GM18505 (cell line): ENCODE measurements around the gene CCN6.
A peak's percentile ranks its signal among the peaks of the same experiment; 100 is the strongest.

Source experiments
- ATAC-seq: cut with Tn5 transposase; IDR thresholded peaks from one replicate; pipeline ENCODE4 v1.9.1; 2021; ENCODE audit not compliant: unreplicated experiment
- POLR2A ChIP-seq: IDR thresholded peaks from 4 replicates; pipeline ENCODE4 v1.6.1; 2011; ENCODE audit warnings: borderline replicate concordance; ENCODE audit not compliant: insufficient read depth, insufficient read length; ENCODE audit errors: extremely low read depth

Gene CCN6

DNA sequence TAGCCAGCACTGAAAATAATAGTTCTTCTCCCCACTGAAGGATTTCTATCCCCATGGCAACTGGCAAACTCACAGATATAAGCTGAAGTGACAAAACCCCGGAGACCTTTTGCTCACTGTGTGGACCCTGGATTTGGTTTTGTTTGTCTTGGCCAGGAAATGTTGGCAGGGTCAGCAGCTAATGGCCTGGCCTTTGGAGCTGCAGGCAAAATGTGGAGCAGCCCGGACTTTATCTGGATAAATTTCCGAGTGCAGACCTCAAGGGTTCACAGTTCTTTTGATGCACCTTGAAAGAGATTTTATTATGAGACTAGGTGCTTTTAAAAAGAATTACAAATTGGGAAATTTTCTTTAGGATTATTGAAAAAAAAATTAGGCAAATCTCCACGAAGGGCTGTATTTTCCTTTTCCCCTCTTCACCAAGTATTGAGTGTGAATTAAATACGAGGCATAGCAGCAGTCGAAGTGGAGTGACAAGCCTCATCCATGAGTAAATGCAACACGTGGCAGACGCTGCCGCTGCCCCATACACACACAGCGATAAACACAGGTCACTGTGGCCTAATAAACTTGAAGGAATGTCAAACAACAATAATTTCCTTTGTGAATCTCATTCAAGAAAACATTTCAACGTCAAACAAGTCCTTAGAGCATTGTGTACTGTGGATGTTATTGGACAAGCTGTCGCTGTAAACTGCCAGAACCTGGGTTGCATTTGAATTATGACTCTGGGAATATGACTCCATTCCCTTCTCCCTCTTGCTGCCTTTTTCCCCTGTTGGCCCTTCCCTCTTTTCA is 35.1 kb upstream of the CCN6 start:
- TF ChIP-seq POLR2A, result no peak
- no peak for ATAC-seq

DNA sequence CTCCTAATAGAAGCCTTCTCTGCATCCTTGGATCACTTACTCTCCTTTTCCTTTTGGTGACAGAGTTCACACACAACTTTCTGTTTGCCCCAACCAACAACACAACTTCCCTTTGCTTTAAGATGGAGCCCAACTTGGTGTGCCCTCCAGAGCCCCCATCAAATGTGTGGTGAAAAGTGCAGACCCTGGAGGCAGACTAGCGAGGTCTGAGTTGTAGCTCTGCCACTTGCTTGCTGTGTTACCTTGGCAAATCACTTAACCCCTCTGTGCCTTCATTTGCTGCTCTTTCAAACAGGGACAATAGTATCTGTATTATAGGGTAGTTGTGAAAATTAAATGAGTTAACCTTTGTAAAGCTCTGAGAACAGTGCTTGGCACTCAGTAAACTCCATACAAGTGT is 34.3 kb upstream of the CCN6 start:
- no peak for TF ChIP-seq POLR2A
- ATAC-seq, result no peak

DNA sequence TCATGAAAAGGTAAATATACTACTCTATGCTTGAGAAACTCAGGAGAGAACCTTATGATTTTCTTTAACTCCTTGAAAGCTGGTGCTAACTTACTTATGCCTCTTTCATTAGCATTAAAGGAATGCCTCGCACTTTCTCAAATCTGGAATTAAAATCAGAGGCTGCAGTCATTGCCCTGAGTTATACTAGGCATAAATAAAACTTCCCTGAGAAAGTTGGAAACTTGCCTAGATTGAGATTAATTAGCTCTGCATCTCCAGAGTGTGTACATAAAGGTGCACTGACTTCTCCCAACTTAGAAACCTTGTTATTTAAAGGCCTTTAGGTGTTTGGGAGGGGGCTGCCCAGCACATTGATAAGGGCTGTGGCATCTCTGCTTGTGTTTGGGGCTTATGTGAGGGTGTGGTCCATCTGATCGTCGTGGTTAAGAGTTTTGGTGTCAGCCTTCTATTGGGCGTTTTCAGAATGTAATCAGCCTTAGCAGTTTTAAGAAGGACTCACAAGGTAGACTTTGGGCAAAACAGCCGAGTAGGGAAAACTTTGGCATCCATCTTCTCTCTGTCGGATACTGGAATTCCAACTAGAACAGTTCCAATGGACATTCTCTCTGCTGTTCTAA is 32.1 kb upstream of the CCN6 start:
- no peak for ATAC-seq
- no peak for TF ChIP-seq POLR2A

DNA sequence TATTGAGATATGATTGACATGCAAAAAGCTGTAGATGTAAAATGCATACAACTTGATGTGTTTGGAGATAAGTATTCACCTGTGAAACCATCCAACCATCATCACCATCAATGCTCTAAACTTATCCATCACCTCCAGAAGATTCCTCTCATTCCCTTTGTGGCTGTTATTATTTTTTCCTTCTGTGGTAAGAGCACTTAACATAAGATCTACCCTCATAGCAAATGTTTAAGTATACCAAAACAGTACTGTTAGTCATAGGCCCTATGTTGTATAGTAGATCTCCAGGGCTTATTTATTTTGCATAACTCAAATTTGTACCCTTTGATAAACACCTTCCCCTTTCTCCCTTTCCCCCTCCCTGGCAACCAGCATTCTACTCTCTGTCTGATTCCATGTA is 31.2 kb upstream of the CCN6 start:
- no peak for ATAC-seq

DNA sequence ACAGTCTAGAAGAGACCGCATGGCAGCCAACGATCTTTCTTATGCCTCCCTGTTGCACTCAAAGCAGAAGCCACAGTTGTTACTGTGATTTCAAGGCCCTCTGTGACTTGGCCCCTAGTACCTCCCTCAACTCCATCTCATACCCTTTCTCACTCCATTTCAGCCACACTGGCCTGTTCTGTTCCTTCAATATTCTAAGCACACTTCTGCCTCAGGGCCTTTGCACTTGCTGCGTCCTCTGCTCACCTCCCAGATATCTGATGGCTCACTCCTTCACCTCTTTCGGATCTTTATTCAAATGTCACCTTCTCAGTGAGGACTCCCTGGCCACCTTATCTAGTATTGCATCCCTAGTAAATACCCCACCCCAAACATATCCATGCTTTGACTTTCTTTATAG is 29.4 kb upstream of the CCN6 start:
- ATAC-seq, result no peak
- no peak for TF ChIP-seq POLR2A

More for the DNA sequence above, 31.2 kb upstream of the CCN6 start:
- TF ChIP-seq POLR2A, result no peak

DNA sequence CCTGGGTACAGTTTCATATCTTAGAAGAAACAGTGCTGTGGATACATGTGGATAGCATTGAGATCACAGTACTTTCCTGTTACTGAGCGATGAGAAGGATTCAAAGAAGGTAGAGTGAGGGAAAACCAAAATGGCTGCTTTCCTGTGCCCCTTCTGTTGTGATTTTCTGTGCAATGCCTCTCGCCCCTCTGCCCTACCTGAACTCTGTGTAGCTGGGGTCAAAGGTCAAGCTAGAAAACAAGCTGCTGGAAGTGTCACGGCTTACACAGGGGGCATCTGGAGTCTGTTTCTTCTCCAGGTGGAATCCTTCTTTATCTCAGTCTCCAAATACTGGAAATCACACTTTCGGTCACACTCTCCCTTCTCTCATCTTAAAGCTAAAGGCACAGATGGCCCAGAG is 27.0 kb upstream of the CCN6 start:
- no peak for TF ChIP-seq POLR2A
- no peak for ATAC-seq

DNA sequence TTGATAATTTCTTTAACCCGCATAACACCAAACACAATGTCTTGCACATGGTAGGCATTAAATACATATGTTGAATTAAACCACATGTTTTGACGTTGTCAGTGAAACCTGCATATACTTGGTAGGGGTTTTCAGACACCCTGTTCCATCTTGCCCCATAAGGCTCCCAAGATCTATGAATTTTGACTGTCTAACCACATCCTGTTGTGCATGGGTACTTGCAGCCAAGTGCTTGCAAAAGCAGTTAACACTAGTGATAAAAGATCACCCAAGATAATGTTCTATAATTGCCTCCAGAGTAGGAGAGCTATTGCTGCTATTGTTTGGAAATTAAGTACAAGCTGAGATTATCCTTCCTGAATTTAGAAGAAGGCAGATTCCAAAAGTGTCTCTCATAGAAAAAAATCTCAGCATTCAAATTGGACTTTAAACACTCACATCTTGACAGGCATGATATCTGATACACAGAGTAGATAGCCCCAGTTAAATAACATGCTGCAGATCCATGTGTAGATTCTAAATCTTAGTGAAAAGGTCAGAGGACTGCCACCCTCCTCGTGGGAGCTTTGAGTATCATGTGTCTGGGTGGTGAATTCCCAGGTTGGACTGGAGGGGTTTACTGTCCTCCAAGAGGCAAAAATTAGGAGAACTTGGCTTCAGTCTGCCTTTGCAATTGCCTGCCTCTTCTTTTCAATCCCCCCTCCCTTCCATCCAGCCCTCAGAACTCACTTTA is 25.8 kb upstream of the CCN6 start:
- peak; percentile 55 for ATAC-seq
- no peak for TF ChIP-seq POLR2A

DNA sequence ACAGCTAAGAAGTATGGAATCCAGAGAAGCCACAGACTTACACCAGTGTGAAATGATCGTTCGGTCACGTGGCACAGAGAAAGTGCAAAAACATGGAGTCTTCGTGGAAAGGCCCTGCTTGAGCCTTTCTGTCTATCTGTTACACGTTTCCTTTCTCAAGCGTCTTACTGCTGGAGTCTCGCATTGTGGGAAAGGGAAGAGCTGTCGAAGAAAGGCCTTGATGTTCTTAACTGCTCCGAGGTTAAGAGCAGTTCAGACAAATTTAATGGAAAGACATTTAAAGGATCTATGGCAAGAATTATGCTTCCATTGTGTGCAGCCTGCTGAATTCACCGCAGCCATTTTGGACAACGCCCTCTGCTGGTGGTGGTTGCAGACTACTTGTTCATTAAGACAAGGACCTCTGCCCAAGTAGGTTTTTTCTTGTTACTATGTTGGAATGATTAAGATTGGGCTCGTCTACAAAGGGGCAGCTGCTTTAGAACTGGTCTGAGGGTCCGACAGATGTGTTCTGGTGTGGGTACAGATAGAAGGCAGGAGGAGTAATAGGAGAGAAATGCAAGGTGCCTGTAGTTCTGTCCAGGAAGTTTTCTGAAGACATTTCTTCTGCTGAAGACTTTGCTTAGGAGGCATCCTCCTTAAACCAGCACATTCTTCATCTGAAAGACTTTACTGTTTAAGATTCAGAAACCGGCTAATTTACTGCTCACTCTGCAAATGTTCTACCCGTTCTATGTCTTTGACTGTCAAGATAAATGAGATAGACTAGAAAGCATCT is 24.7 kb upstream of the CCN6 start:
- no peak for ATAC-seq
- TF ChIP-seq POLR2A, result no peak

DNA sequence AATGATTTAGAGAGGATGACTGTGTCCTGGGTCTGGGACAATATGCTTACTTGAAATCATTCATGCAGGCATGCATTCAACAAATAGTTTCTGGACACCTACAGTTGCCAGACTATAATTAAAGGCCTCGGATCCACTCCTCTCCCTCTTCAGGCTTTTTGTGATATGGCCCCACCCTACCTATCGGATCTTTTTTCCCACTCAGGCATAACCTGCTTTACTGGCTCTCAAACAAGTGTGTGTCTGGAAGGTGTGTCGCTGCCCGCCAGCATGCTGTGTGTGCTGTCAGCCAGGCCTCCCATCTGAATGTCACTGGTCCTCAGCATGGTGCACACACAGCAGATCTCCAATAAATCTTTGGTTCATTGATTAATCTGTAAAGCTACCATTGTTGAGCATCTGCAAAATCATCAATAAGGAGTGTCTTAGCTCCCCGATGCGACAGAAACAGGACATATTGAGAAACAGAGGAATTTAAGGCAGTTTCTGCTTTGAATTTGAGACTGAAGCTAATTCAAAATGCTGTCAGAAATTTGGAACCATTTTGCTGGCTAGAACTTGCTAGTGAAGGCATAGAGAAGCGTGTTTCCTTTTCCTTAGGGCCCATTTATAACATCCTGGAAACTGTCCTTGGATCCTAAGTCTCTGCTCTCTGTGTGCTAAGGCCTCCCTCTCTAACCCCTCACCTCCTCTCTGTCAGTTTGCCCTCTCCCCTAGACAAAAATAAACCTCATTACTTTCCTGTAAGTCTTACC is 23.5 kb upstream of the CCN6 start:
- ATAC-seq, result no peak
- no peak for TF ChIP-seq POLR2A

DNA sequence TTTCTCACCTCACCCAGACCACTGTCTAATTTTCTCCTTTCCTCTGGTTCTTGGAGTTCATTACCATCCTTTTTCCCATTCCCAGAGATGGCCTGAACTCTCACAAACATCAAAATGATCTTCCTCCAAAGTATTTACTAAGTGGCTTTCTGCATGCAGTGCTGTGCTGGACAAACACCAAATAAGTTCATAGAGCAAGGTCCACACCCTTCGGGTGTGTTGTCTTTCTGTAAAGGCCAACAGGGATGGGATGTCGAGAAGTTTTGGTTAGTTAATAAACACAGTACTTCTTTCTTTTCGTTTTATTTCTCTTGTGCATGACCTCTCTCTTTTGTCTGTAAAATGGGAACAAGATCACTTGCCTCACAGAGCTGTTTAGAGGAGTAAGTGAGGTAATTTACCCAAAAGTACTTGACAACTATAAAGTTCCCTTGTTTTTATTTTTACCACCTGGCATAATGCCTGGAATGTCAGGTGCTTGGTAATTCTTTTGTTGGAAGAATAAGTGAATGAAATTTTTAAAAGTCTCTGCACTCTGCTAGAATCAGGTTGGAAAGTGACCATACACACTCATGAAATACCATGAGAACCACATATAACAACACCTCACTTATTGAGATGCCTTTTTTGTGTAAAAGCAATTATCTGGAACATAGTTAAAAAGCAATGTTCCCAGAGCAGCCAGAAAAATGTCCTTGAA is 22.8 kb upstream of the CCN6 start:
- no peak for TF ChIP-seq POLR2A
- no peak for ATAC-seq

DNA sequence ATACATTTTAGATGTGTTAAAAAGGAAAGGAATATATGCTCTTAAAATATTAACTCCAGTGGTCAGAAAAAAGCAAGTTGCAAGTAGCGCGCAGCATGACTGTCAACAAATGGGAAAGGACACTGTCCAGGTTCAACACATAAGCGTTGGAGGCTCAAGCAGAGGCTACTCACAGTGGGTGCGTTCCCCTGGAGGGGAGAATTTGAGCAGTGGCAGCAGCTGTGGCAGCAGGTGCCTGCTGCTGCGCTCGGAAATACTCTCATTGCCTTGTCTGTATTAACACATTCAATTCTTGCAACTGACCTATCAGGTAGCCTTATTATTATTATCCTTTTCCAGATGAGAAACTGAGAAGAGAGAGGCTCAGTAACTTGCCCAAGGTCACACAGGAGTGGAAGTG is 21.9 kb upstream of the CCN6 start:
- TF ChIP-seq POLR2A, result no peak
- ATAC-seq, result no peak

DNA sequence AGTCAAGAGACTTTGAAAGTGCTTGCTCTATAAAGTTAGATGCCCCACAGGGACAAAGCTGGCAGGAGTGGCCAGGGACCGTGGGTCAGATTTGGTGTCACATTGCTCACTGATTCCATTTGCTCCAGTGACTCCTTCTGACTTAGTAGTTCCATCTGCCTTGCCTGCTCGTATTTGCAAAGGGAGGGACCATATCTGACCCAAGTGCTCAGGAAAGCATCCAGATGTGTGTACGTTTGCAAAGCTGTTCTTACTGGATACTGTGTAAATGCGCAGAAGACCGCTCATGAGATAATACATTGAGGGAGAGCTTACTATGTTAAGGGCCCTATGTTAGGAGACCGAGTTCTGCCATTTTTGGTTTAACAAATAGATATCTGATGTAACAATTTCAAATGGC is 21.2 kb upstream of the CCN6 start:
- no peak for TF ChIP-seq POLR2A
- ATAC-seq, result no peak
